GM21717 (cell line): ENCODE results near the gene IGF1R.

Experiments
- ATAC-seq: cut with Tn5 transposase; IDR thresholded peaks from one replicate; pipeline ENCODE4 v1.9.1; 2021; ENCODE audit warnings: mild to moderate bottlenecking, moderate library complexity; ENCODE audit not compliant: unreplicated experiment

IGF1R gene

DNA sequence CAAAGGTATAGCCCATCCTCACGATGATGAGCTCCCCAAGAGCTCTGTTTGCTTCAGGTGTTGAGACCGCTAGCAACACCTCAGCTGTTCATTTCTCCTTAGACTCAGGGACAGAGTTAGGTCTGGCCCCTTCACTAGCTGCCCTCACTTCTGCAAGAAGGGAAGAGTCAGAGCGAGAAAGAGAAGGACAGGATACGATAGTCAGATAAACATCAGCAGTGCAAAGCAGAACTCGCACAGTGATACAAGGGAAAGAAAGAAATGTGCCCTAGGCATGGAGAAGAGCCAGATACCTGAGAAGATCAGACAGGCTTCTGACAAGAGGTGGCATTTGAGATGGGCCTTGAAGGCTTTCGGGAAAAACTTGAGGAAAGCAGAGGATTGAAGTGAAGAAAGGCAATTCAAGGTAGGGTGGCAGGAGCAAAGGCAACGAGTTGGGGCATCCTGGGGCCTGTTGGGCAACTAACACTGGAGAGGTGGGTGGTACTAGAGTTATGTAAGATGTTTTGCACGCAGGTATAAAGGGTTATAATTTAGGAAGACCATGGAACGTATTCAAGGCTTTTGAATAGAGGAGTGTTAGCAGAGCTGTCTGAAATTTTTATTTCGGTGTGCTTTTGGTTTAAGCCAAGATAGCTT, 253.2 kb downstream of the IGF1R start:
- no peak for ATAC-seq

DNA sequence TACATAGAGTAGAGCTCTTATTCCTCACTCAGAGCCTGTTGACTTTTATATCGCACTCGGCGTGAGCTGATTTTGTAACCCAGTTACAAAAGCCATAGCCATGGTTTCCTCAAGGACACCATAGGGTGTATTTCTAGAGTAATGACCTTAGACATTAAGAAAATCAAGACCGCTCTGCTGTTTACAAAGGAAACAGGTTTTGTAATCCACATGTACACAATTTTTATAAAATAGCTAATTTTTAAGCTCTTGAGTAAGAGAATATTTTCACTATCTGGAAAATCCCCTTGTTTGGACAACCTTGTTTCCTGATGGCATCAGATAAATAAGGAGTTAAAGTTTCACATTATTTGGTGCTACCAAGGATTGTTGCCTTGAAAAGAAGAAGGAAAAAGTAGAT, 254.6 kb downstream of the IGF1R start:
- ATAC-seq: no peak

DNA sequence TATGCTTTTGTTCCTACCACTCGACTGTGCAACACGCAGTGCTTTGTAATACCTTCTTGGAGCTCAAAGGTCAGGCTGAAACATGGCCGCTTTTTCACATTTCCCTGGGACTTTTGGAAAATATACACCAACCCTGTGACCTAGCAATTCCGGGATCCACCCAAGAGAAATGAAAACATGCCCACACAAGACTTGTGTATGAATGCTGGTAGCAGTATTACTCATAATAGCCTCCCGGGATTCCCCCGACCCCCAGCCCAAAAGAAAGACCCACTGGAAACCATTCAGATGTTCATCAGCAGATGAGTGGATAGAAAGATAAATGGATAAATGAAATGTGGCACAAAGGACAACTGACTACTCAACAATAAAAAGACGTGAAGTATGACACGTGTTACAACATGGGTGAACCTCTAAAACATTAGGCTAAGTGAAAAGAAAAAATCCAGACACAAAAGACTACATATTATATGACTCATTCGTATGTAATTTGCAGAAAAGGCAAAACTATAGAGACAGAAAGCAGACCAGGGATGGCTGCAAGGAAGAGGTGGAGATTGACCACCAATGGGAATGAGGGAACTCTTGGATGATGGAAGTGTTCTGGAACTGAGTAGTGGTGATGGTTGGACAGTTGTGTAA, 255.2 kb downstream of the IGF1R start:
- ATAC-seq: no peak

DNA sequence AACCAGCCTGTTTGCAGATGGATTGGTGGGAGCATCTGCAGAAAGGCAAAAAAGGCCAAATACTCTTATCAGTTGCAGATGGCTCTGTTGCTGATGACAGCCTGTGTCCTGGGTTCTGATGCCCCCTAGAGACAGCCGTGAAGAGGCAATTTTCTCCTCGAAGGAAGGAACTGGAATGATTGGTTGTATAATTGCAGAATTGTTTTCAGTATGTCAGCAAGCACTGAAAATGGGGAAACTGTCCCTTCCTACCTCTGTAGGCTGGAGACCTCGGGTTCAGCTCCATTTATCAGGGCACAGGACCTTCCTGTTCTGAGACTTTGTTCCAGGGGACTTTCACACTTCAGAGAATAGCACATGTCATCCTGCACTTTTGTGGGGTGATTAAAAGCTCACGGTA, 256.2 kb downstream of the IGF1R start:
- ATAC-seq: no peak

DNA sequence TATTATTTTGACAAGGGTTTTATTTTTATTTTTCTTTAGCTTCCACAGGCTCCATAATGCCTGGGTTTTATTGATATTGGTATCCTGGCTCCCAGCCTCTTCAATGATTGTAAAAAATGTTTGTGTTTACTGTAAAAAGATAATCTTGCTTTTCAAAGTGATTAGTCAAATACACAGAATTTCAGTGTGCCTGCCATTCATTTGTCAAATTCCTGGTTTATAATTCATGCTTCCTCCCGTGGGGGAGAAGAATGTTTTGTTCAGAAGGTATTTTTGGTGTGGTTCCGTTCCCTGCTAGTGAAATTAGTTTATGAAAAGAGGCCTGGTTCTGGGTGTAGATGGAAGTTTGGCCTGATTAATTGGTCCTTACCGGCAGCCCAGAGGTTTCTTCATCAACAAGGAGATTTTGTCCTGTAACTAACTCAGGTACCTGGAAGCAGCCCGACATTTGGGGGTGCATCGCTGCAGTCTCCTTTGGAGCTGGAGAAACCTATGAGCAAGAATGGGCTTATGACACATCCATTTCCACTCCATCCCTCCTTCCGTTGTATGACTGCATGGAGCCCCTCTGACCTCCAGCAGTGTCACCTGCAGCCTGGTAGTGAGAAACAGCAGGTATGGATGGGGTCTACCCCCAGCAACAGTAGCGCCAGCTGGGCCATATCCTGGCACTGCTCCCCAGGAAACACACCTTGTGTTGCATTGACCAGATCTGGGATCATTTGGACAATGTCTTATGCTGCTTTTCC, 257.8 kb downstream of the IGF1R start:
- no peak for ATAC-seq

DNA sequence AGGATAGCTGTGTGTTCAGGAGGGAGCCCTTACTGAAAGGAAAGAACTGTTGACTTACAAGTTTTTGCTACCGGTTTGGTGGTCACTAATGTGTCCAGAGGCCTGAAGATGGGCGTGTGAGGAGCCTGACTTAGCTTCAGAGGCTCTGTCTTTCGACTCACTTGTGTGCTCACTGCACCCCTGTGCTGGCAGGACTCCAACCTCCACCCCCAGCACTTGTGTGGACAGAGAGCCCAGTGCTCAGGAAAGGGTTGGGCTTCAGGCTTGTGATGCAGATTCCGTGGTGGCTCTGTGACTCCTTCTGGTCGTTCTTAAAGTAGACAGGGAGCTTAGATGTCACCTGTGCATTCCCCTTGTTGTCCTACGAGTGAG, 258.4 kb downstream of the IGF1R start:
- ATAC-seq: no peak

DNA sequence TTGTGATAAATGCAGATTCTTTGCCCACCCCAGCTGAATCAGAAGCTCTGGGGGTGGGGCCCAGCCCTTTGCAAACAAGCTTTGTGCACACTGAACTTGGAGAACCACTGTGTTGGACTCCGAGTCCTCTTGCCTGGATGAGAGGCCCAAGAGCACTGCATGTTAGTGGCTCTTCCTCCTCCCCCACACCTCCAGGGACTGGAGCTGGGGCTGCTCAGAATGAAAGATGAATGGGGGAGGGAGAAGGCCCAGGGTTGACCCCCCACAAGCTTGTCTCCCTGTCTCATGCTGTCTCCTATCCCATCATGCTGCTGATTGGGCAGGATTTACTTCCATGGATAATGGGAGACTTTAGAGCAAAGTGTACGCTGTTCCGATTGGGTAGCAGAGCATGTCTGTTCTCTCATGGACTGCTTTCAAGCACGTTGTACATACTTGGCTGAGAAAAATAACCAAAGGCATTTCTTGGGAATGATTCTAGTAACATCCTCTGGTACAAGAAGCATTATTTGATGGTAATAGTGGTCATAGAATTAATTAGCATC, 259.7 kb downstream of the IGF1R start:
- no peak for ATAC-seq

DNA sequence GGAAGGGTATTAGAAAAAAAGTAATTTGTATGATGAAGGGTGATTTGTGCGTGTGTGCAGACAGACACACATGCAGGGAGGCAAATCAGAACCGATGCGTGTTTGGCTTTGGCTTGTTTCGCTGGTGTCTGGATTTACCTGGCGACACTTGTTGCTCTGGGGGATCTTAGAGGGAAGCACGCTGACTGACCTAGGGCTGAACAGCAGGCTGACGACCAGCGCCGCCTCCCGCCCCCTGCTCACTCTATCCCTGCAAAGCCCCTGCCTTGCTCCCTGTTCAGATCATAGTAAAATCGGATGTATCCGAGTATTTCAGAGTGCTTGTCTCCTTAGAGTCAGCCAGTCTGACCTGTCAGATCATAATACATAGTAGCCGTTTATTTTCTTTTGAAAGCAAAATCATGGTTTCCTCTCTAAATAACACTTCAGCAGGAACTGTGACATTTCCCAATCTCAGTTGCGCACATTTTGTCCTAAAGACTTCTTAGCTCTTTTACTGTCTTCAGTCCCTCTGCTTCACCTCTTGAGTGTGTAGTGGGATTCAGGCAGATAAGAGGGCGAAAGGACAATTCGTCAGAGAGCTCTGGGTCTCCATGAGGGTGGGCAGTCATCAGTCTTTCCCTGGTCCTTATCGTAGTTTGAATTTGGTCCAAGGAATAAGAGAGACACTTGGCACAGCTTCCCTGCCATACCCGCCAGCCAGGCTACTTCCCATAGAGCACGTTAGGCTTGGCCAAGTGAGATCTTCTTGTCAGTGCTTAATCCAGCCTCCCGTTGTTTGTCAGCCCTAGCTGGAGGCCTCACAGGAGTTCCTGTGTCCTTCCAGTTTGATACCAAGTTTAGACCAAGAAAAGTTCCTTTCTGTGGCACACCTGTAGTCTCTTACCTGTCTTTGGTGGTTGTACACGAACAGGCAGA, 261.9 kb downstream of the IGF1R start:
- no peak for ATAC-seq

DNA sequence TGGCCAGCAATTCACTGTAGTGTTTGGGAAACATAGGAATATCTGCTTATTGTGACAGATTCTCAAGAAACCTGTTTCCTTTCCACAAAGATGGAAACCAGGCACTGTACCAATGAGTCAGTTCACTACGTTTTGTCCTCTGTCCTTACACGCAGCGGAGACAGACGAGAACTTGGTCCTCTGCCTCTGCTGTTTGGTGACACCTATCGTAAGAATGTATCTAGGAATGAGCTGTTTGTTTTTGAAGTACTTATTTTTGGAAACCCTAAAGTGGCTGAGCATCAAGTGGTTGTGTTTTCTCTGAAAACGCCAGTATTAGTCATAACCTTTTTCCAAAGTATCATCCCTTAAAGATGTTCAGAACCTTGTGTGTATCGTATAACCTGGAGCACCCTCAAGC, 266.3 kb downstream of the IGF1R start:
- ATAC-seq: no peak

DNA sequence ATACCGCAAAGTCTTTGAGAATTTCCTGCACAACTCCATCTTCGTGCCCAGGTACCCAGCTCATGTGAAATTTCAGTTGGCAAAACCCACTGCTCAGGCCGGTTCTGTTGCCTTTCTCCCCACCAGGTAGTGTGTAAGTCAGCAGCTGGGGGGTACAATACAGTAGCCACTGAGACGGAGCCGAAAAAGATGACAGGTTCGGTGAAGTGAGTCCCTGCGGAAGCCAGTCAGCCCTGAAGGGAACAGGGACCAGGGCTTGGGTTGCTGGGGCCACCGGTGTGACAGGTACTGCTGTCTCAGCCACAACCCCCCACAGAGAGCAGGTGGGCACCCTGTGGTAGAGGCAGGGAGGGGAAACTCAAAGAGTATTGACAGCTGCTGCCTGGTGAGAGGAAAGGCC, 268.5 kb downstream of the IGF1R start:
- no peak for ATAC-seq

DNA sequence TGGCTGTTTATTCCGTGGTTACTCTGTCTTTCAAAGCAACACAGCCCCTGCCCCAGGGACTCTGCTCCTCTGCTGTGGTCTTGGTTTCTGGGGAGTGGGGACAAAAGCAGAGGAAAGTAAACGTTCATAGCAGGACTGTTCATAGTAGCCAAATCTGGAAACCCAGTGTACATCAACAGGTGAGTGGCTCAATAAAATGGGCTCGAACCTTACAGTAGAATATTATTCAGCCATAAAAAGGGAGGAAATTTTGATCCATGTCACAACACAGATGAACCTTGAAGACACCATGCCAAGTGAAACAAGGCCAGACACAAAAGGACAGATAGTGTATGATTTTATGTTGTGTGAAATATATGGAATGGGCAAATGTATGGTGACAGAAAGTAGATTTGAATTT, 269.1 kb downstream of the IGF1R start:
- ATAC-seq: no peak

DNA sequence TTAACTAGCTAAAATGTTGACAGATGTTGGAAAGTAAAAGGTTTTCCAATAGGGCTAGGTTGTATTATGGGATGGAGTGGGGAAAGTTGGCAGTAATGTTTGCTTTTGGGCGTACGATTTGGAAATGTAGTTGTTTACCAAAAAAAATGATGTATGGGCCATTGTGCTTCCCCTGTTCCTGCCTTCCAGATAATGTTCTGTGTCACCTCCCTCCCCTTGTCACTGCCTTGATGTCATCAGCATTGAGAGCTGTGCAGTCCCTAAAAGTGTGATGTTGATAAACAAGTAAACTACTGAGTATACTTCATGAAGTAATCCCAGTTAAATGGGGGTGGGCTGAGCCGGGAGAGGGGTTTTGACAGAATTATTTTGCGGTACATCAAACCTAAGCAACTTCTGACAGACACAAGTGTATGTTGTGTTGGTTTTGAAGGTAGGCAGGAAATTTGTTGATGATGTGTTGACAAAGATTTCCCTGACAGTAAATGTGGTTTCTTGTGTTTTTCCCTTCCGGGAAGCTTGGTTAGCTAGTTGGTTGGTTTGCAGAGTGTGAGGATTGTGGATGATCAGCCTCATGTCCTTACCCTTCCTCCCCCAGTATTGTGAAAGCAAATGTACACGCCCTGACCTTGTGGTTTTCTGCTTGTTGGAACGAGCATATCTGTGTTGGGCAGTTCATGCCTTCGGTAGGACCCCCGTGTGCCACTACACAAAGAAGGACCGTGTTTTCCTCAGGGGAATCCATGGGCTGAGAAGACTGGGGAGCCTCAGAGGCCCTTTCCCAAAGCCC, 271.9 kb downstream of the IGF1R start:
- ATAC-seq: no peak

DNA sequence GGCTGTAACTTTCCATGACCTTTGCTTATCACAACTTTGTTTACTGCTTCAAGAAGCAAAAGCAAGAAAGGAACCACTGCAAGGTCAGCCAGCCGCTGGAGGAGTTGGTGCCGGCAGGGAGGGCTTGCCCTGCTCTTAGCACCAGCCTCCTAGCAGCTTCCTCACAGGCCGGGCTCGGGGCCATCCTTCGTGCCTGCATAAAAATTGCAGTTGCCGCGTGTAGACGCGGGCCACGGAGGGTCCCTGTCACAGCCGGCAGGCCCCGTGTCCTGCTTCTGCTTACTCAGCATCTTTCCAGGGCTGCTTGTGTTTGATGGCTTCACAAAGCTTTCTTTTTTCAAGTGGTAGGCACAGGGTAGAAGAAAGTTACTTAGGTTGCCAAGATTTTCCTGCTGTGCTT, 274.8 kb downstream of the IGF1R start:
- no peak for ATAC-seq

DNA sequence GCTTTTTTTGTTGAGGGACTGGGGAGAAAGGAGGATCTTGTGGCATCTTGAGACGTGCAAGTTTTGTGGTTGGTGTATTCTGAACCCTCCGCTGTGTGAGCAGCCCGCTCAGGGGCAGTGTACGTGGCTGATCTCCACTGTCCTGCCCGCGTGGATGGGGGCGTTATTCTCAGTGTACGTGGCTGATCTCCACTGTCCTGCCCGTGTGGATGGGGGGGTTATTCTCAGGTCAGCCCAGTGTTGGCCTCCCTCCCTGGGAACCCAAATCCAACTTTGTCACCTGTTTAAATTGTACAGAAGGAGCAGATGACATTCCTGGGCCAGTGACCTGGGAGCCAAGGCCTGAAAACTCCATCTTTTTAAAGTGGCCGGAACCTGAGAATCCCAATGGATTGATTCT, 275.2 kb downstream of the IGF1R start:
- ATAC-seq: no peak

DNA sequence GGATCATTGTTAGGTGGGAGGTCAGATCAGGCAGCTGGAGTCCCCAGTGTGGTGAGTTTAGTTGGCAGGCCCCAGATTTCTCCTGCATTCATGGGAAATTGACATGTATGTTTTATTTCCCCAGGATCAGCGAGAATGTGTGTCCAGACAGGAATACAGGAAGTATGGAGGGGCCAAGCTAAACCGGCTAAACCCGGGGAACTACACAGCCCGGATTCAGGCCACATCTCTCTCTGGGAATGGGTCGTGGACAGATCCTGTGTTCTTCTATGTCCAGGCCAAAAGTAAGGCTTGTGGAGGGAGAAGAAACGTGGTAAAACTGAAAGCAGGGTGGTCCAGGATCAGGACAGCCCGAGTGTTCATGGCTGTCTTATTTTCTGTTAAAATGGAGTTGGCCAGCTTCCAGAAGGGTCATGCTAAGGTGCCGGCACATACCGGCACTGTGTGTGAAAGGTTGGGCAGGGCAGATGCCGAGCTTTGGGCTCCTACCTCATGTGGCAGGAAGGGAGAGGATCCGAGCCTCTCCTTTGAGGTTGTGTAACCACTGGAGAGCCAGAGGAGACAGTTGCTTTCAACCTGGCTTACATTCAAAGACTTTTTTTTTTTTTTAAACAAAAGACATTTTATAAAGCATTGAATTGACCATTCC, 276.2 kb downstream of the IGF1R start:
- ATAC-seq: no peak

DNA sequence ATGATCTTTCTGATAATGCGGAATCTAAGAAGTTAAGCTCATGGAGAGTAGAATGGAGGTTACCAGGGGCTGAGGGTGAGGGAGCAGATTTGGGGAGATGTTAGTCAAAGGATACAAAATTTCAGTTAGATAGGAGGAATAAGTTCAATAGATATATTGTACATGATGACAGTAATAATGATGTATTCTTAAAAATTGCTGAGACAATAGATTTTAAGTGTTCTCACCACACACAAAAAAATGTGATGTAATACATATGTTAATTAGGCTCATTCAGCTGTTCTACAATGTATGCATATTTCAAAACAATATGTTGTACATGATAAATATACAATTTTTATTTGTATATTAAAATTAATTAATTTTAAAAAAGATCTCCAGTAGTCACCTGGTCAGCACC, 277.9 kb downstream of the IGF1R start:
- ATAC-seq: no peak

DNA sequence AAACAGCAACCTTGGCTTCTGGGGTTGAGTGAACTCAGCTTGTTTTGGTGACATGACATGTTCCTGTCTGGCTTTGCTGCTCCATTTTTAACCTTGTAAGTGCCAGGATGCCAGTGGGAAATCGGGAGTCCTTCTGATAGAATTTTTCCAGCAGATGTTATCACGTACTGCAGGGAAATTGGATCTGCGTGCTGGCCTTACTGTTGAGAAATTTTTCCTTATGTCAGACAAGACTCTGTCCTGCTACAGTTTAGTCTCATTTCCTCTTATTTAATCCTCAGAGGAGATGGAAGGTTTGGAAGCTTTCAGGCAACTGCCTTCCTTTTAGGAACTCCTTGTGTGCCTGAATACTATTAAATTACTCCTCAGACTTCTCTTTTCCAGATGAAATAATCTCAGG, 278.7 kb downstream of the IGF1R start:
- ATAC-seq: no peak

DNA sequence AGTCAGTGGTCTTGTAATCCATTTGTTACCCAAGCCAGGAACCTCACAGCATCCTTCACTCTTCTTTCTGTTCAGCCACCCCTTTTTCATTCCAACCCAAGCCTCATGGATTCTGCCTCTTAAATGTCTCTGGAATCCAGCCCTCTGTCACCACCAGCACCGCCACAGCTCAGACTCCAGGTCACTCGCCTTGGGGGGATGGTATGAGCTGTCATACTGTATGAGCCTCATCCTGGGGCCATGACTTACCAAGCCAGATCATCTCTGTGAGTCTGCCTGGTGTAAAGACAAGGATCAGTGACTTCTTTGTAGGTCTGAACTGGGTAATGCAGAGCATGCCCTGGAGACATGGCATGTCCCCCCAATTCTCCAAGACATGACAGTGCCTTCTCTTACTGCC, 279.7 kb downstream of the IGF1R start:
- no peak for ATAC-seq

DNA sequence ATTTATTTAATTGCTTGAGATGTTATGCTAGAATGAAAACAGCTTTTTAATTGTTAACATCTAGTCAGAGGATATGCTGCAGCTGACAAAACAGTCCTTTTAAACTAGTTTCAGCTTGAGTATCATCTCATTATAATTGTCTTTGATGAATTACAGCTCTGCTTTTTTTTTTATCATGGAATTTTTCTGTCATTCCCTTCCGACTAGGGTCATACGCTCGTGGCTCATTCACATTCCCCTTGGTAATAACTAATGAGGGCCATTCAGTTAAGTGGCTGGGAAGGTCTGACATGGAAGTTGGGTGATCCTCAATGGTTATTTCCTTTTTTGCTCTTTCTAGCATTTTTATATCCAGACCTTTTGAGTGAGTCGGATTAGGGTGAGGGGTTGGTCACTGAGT, 282.2 kb downstream of the IGF1R start:
- ATAC-seq: no peak

DNA sequence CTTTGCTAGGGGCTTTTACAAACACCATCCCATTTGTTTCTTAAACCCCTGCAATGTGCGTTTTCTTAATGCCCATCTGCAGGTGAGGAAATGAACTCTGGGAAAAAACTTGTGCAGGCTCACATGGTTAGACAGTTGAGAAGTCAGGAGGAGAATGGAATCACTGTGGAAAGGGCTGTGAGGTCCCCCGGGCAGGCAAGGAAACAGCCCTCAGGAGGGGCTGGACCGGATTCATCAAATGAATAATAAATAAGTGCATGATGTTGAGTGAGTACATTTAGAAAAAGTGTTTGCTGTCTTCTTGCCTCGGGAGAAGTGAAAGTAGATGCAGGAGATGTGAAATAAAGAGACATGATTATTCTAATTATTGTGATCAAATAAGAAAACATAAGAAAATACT, 282.7 kb downstream of the IGF1R start:
- ATAC-seq: no peak
